Hepatic stellate cell (primary cell): ENCODE results near the gene LILRA6.
A peak's percentile ranks its signal among the peaks of the same experiment; 100 is the strongest.
"Not testable (repeated sequence)": the region's sequence is repeated elsewhere in the genome, so short reads cannot be mapped to it uniquely, and the experiment has no call there.

Experiments
- DNase-seq: peaks from one replicate; pipeline ENCODE4 v3.0.0; 2011; ENCODE audit warnings: low spot score

Gene LILRA6

DNA sequence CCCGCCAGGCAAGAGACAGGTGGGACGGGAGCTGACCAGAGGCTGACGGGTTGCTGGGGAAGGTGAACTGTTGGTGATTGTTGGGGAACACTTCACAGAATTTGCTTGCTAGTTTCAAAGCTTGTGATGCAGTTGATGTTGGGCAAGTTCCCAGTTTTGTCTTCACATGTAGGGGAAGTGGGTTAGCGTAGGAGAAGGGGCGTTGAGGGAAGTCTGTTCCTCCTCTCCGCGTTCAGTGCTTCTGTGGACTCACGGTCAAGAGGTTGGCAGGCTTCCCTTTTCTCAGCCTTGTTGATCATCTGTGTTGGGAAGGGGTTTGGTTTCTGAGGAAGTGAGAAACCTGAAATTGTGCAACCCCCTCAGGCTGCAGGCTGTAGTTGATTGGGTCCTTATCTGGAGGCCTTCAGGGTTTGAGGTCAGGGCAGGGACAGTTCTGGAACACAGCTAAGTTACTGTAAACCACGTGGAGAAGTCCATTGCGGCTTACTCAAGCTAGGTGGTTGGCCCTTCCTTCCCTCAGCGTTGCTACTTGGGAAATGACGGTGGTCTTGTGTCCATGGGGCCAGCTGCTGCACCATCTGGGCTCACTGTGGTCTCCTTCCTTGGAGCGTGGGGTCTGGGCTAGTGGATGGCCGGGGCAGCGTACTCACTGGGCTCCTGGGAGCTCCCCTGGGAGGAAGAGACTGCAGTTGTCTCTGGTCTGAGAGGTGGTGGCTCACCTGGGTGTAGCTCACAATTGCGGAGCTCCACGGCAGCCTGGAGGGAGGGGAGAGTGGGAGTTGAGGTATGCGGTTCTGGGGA, 34.4 kb downstream of the LILRA6 start:
- DNase-seq: no peak

- DNase-seq: no peak
These were observed 35.0 kb downstream of the LILRA6 start for GRCh38 chr19:54207676-54207982.

- DNase-seq: not testable (repeated sequence)
These were observed 35.4 kb downstream of the LILRA6 start for GRCh38 chr19:54207193-54207592.

DNA sequence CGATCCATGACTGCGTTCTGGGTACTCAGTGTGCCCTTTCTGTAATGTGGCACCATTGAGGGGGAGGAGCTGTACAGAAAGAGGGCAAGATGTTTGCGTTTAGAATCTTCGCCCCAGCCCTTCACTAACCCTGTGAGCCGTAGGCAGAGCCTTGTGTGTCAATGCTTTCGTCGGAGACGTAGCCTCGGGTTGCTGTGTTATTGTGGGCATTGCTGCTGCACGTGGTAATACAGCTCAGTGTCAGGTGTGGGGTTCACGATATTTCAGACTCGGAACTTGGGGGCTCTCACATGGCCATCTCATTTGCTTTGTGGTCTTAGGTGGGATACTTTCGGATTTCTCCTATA, 35.8 kb downstream of the LILRA6 start:
- DNase-seq: no peak

DNA sequence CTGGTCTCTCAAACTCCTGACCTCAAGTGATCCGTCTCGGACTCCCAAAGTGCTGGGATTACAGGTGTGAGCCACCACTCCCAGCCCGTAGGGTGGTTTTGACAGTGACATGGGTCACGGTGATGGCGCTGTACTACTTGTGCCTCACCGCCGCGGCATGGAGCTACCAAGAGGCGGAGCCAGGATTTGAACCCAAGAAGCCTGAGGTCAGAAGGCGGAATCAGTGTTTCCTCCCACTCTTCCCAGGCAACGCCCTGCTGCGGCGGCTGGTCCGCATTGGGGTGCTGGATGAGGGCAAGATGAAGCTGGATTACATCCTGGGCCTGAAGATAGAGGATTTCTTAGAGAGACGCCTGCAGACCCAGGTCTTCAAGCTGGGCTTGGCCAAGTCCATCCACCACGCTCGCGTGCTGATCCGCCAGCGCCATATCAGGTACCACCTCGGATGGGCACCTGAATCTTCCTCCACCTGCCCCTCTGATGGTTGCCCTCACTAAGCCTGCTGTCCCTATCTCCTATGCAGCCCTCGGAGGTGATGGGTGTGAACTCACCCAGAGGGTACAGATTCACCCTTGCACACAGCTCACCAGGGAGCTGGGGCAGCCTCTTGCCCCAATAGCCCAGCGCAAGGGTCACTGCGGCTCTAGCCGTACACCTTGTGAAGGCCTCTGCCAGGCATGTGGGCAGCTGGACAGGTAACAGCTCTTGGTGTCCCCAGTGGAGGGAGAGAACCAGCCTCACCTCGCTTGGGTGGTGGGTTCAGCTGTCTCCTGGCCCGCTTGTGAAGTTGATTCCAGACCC, 36.4 kb downstream of the LILRA6 start:
- DNase-seq: no peak

GRCh38 chr19:54204767-54205468, 37.7 kb downstream of the LILRA6 start:
- no peak for DNase-seq

DNA sequence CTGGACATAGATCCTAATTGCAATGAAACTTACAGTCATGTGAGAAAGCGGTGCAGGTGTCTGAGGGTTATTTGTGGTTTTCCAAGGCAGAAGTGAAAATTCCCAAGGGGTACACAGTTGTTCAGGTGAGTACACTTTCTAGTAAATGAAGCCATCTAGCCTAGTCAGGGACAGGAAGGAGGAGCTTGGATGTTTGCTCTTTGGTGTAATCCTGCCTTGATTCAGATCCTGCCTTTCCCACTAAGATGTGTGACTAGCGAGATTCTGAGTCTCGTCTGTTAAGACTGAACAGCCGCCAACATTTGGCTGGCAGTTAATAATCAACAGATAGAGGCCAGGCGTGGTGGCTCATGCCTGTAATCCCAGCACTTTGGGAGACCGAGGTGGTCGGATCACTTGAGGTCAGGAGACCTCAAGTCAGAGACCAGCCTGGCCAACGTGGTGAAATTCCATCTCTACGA, 39.4 kb downstream of the LILRA6 start:
- no peak for DNase-seq

GRCh38 chr19:54201980-54202379, 40.6 kb downstream of the LILRA6 start:
- no peak for DNase-seq

DNA sequence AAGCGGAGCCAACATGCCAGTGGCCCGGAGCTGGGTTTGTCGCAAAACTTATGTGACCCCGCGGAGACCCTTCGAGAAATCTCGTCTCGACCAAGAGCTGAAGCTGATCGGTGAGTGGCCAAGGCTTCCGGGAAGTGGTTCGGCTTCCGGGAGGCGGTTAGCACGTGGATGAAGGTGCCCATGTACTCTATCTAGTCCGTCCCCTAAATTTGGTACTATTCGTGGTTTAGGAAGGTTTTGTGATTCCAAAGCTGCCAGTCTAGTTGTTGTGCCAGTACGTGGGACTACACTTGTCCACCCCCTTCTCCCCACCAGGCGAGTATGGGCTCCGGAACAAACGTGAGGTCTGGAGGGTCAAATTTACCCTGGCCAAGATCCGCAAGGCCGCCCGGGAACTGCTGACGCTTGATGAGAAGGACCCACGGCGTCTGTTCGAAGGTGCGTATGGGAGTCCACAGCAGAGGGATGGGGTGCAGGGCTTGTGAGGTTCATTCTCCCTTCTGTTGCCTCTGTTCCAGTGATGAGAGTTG, 41.4 kb downstream of the LILRA6 start:
- DNase-seq: no peak

GRCh38 chr19:54199401-54199800, 43.2 kb downstream of the LILRA6 start:
- no peak for DNase-seq

GRCh38 chr19:54197121-54197520, 45.5 kb downstream of the LILRA6 start:
- no peak for DNase-seq

GRCh38 chr19:54196536-54196935, 46.1 kb downstream of the LILRA6 start:
- no peak for DNase-seq

DNA sequence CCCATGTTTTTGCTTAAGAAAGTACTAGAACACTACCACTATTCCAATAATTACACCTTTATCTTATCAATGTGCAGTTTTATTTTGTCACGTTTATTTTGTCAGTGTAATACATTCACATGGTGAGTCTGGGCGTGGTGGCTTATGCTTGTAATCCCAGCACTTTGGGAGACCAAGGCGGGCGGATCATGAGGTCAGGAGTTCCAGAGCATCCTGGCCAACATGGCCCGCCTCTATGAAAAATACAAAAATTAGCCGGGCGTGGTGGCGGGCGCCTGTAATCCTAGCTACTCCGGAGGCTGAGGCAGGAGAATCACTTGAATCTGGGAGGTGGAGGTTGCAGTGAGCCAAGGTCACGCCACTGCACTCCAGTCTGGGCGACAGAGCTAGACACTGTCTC, 48.1 kb downstream of the LILRA6 start:
- not testable (repeated sequence) for DNase-seq

DNA sequence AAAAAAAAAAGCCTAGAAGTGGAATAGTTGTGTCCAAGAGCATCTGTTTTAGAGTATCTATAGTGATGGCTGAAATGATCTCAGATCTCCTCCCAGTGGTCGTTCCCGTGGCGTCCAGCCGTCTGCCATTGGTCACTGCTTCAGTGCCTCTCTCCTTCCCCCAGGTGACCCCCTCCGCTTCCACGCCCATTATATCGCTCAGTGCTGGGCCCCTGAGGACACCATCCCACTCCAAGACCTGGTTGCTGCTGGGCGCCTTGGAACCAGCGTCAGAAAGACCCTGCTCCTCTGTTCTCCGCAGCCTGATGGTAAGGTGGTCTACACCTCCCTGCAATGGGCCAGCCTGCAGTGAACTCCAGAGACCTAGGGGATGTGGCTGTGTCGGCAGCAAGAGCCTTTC, 49.6 kb downstream of the LILRA6 start:
- no peak for DNase-seq

DNA sequence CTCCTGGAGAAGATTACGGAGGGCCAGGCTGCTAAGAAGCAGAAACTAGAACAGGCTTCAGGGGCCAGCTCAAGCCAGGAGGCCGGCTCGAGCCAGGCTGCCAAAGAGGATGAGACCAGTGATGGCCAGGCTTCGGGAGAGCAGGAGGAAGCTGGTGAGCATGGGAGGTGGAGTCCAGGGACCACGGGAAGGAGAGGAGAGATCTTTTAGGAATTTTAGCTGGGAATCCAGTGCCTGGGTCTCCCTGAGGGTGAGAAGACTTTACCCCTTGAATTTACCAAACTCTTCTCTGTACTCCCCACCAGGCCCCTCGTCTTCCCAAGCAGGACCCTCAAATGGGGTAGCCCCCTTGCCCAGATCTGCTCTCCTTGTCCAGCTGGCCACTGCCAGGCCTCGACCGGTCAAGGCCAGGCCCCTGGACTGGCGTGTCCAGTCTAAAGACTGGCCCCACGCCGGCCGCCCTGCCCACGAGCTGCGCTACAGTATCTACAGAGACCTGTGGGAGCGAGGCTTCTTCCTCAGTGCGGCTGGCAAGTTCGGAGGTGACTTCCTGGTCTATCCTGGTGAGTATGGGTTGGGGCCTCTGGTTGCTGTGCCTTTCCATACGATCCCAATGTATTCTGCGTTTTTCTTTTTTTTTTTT, 50.7 kb downstream of the LILRA6 start:
- no peak for DNase-seq

GRCh38 chr19:54191011-54191810, 51.4 kb downstream of the LILRA6 start, which contains the start of gene TSEN34:
Gene TSEN34, plus strand, starts transcription at chr19:54191308. Its CDS starts 57 bp downstream, at chr19:54191365.
- DNase-seq: peak; percentile 78

DNA sequence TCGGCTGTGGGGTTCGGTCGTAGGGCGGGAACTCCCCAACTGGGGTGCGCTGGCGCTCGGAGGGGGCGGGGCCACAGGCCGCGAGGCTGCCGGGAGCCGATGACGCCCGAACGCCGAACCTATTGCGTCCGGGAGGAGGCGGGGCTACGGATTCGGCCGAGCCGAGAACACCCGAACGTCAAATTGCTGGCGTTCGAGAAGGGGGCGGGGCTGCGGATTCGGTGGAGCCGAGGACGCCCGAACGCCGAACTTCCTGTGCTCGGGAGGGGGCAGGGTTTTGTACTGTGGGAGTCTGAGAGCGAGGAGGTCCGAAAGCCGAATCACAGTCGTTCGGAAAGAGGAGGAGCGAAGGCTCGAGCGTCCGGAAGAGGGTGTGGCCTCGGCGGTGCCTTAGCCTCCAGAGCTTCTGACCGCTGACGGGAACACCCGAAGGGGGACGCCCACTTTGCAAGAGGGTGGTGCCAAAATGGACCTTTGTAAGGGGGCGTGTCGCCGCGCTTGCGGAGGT, 52.0 kb downstream of the LILRA6 start:
- DNase-seq: peak; percentile 88

DNA sequence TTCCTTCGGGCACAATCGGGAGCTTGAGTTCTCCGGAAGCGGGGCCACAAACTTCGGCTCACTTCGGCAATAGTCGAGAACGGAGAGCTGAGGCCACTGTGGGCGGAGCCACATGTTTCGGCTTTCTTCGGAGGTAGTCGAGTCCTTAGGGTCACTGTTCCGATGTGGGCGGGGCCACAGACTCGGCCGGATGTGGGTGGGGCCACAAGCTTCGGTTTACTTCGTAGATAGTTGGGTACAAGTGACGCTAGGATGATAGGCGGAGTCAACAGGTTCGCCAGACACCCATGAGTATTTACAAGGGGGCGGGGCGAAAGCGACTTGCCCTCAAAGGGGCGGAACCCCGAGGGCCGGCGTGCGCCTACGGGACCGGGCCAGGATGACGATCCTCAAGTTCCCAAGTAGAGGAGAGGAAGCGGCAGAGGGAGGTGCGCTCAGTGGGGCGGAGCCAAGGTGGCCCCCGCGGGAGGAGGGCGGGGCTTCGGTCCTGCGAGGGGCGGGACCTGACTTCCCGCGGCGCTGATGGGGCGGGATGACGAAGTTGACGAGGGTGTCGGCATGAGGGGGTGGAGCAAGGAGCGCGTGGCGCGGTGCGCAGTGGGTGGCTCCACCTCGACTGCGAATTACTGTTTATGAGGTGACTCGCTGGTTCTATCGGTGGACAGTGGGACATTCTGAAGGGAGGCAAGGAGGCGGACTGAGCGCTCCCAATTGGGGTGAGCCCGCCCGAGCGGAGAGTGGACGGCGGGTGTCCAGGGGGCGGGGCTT, 52.7 kb downstream of the LILRA6 start:
- peak; percentile 94 for DNase-seq

GRCh38 chr19:54189145-54189734, 53.4 kb downstream of the LILRA6 start, which contains the start of gene MBOAT7:
Gene MBOAT7, minus strand, starts transcription at chr19:54189580. Its CDS starts 1,072 bp downstream, at chr19:54188508.
- DNase-seq: peak; percentile 91
